GM19324 (cell line): ENCODE measurements around the gene CYB5RL.
A peak's percentile ranks its signal among the peaks of the same experiment; 100 is the strongest.
"Not testable (repeated sequence)": the region's sequence is repeated elsewhere in the genome, so short reads cannot be mapped to it uniquely, and the experiment has no call there.

Experiments used
- ATAC-seq: cut with Tn5 transposase; IDR thresholded peaks from one replicate; pipeline ENCODE4 v1.9.1; 2021; ENCODE audit warnings: mild to moderate bottlenecking, moderate library complexity; ENCODE audit not compliant: unreplicated experiment, low FRiP score

Gene CYB5RL, protein sequence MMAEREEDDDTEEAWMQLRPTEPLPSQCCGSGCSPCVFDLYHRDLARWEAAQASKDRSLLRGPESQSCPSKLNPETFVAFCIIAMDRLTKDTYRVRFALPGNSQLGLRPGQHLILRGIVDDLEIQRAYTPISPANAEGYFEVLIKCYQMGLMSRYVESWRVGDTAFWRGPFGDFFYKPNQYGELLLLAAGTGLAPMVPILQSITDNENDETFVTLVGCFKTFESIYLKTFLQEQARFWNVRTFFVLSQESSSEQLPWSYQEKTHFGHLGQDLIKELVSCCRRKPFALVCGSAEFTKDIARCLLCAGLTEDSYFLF

GRCh38 chr1:54199765-54200518 is at the start of gene CYB5RL, which contains the start of gene MRPL37:
TSS of gene CYB5RL (minus strand) at chr1:54200030. CDS start at chr1:54195616, 4,414 bp downstream.
TSS of gene MRPL37 (plus strand) at chr1:54200167. CDS start at chr1:54200244, 77 bp downstream.
- peak; percentile 92 for ATAC-seq

DNA sequence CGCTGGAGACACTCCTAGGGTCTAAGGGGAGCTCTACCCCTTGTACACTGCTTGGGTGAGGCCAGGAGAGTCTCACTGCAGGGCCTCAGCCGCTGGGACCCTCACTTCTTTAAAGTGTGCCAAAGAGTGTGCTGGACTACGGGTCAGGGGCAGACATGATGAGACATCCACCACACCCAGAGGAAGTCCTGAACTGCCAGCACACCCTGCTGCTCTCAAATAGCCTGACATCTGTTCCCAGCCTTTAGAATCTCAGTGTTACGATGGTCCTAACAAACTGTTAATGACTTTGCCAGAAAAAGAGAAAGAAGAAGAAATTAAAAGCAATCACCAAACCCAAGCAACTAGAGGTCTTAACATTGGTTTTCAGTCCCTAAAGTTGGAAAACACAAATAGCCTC is 49.1 kb upstream of the CYB5RL start:
- no peak for ATAC-seq

DNA sequence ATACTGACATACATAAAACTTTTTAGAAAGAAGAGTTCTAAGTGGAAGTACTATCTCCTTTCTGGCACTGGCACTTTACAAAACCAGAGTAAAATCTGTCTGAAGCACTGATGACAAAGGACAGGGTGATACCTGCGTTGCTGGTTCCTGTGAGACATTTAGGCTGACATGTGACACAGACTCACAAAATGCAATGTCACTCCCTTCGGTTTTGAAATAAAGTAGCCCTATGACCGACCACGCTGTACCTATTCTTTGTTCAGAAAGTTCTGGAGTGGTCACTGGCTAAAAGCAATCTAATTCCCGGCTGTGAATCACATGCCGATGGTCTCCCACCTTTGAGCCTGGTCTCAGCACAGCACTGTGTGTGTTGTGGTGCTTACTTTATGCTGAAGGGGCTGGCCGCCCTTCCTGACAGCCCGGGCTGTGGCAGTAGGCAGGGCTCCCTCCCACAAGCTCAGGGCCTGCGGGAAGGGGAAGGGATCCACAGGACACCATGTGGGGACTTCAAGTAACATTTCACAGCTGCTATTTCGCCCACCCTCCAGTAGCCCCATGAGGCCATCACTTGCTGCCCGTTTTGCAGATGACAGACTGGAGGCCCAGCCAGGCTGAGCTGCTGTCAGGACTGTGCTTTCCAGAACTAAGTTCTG is 48.2 kb upstream of the CYB5RL start:
- no peak for ATAC-seq

DNA sequence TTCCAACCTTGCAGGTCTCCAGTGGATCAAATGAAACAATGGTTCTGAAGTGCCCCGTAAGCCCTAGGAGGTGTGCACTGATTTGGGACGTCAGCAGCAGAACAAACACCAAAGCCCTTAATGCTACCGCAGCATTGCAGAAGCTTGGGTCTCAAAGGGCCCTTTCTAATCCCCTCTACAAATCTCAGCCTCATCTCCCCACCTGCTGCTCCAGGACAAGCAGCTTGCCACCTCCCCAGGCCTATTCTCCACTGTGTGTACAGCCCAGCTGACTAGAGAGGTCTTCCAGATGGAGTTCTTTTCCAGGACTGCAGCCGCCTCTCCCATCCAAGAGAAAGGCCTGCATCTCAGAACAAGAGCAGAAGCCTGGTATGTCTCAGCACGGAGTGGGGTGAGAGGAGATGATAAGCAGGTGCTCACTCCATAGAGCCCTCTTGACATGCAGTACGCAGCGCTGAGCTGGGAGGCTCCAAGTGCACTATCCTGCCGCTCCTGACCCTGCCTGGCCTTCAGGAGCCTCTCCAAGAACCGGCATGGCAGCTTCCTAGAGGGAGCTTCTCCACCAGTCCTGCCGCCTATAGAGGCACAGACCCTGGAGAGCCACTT is 46.4 kb upstream of the CYB5RL start:
- ATAC-seq = no peak

DNA sequence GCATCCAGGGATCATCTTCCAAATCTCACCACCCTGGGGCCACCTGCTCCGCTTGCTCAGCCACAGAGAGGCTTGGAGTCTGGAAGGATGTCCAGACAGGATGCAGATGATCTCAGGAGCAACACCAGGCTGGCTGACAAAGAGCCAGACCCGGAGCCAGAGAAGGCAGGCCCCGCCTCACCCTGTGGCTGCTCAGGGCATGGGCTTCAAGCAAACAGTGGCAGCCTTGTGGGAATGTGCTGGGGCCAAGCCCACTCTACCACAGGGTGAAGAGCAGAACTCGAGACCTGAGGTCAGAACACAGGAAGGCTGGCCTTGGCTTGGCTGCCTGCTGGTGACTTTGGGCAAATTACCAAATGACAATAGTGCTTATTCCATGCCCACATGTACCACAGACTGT is 45.7 kb upstream of the CYB5RL start:
- no peak for ATAC-seq

GRCh38 chr1:54244655-54245054 is 44.8 kb upstream of the CYB5RL start:
- no peak for ATAC-seq

GRCh38 chr1:54243022-54243421 is 43.2 kb upstream of the CYB5RL start:
- no peak for ATAC-seq

- no peak for ATAC-seq
These were observed 41.5 kb upstream of the CYB5RL start for GRCh38 chr1:54241364-54241763.

GRCh38 chr1:54240741-54241335 is 41.0 kb upstream of the CYB5RL start:
- no peak for ATAC-seq

- ATAC-seq = no peak
These were observed 39.8 kb upstream of the CYB5RL start for GRCh38 chr1:54239631-54240031.

GRCh38 chr1:54239035-54239383 is 39.2 kb upstream of the CYB5RL start:
- no peak for ATAC-seq

- no peak for ATAC-seq
These were observed 38.7 kb upstream of the CYB5RL start for GRCh38 chr1:54238353-54239034.

DNA sequence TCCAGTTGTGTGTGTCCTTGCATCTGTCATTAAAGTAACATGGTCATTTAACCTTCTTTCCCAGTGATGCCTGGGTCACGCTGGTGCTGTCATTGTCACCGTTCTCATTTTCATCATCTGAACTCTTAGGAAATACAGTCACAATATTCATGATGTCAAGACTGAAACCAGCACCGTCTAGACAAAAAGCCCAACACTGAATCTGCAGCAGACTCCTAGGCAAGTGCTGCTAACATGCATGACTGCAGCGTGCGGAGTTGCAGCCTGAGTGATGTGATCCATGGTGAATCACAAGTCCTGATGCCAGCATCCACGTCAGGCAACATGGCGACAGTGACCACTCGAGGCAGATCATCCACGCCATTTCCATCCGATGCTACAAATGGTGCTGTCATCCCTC is 37.8 kb upstream of the CYB5RL start:
- ATAC-seq = no peak

GRCh38 chr1:54234284-54234683 is 34.5 kb upstream of the CYB5RL start:
- no peak for ATAC-seq

GRCh38 chr1:54233196-54233595 is 33.4 kb upstream of the CYB5RL start:
- ATAC-seq = not testable (repeated sequence)

- ATAC-seq = no peak
These were observed 30.9 kb upstream of the CYB5RL start for GRCh38 chr1:54230507-54231339.

DNA sequence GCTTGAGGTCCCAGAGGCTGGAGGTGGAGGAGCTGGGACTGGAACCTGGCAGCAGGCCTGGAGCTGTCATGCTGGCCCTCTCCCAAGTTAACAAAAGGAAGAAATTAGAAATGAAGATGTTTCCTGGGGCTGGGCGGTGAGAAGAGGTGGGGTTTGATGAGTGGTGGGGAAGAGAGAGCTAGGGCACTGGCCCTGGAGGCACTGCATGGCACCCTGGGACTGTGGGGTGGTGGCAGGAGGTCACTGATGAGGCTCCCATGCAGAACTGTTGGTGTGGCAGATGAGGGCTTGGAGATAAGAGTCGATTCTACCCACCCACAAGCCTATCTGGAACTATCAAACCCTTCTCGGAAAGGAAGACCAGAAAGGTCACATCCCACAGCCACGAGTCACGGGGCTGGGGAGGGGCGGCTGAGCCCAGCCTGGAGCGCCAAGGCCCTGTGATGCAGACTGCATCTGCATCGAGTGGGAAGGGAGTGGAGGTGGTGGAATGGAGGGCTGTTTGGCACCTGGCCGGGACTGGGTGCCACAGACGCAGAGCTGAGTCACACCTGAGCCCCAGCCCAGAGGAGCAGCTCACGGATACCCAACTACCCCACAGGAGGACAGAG is 29.6 kb upstream of the CYB5RL start:
- ATAC-seq = no peak

DNA sequence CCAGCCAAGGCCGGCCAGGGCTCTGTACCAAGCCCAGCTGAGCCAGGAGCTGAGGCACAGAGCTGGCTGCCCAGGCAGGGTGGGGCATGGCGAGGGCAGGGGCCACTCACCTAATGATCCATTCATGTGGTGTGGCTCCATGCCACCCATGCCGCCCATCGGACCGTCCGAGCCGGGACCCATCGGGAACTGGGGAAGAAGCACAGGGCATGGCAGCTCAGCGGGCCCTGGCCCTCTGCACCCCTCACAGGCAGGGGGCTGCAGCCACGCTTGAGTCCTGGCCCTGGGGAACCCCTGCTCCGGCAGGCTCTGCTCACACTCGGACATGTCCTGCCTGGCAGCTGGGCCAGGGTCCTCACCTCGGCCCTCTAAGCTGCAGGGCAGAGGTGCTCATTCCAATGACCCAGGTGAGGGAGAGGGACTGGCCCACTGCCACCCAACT is 28.8 kb upstream of the CYB5RL start:
- no peak for ATAC-seq

- ATAC-seq = no peak
These were observed 28.1 kb upstream of the CYB5RL start for GRCh38 chr1:54227891-54228310.
